ENCODE measurements around the gene ZHX3. TPM values are rescaled to one million over a fixed set of nuclear protein-coding genes. Genes with fewer than 3 reads are reported as not detected.

ZHX3 gene
- total and polyA plus RNA-seq, 2 donors (not counting 1 experiment from before 2014, with no cell fraction given), result 4.3 to 22.2 TPM

GRCh38 chr20:41204304-41205265 lies 112.9 kb downstream of the ZHX3 start:
- no peak overlapping the region for H3K27ac ChIP-seq (ENCODE audit: low read length in 2 of 2)
- DNase-seq, result no peak
- no peak overlapping the region for H2AFZ ChIP-seq (ENCODE audit: insufficient read depth, low read depth, low read length, poor library complexity, severe bottlenecking)
- no peak overlapping the region for H3K27ac Mint-ChIP-seq
- peaks cover 0 to 10% (median 0%) of the 10 kb centered on the region in 3 donors for H3K9me3 ChIP-seq (ENCODE audit: control extremely low read depth in 1 of 3, control insufficient read depth in 2 of 3, insufficient read depth in 1 of 3, low read length in 2 of 3)
- H3K27me3 ChIP-seq (replicated peaks in 1 of 4; ENCODE audit: control extremely low read depth in 1 of 4, control insufficient read depth in 3 of 4, insufficient read depth in 4 of 4, low read length in 3 of 4), result no peaks in the 10 kb centered on the region
- no peaks in the 10 kb centered on the region for H4K20me1 ChIP-seq (ENCODE audit: control insufficient read depth, insufficient read depth, low read length, poor library complexity, severe bottlenecking)
- no peaks in the 10 kb centered on the region for H3K4me1 Mint-ChIP-seq
- H3K79me2 ChIP-seq (ENCODE audit: control insufficient read depth, insufficient read depth, low read length), result no peaks in the 10 kb centered on the region
- no peak for ATAC-seq (ENCODE audit: low read depth)
- 96% methylated on average over 4 of the region's 8 CpGs for WGBS (ENCODE audit: insufficient coverage)
- intact Hi-C loops (cut with micrococcal nuclease), result no loop called here
- TF ChIP-seq CTCF (IDR thresholded peaks at IDR 0.05), result no peak
- TF ChIP-seq EZH2 (IDR thresholded peaks at IDR 0.05; ENCODE audit: borderline replicate concordance, insufficient read depth, low read depth, low read length, poor library complexity, severe bottlenecking), result no peak
- H3K4me2 ChIP-seq (replicated peaks; ENCODE audit: low read depth, low read length, poor library complexity, severe bottlenecking), result no peak overlapping the region
- H3K9ac ChIP-seq (ENCODE audit: low read length), result no peak overlapping the region
- H3K36me3 ChIP-seq (replicated peaks in 1 of 2; ENCODE audit: control extremely low read depth in 1 of 2, control insufficient read depth in 1 of 2, extremely low read depth in 1 of 2, insufficient read depth in 2 of 2, low read length in 1 of 2), result peaks cover 0 to 10% of the 10 kb centered on the region in 2 experiments
- POLR2A ChIA-PET, result no interaction called here
- no peak overlapping the region for H3K4me3 ChIP-seq (ENCODE audit: control extremely low read depth in 1 of 5, extremely low read depth in 1 of 5, insufficient read depth in 1 of 5, low read depth in 2 of 5, low read length in 4 of 5)
- CTCF ChIA-PET, result interaction anchor here (0.8 kb wide), 1 partner anchor 32 kb away, joined by 3 read pairs; no protein-coding TSS in a partner anchor
- no peaks in the 10 kb centered on the region for H3K9me3 Mint-ChIP-seq (ENCODE audit: insufficient read depth)
- no peaks in the 10 kb centered on the region for H3K4me1 ChIP-seq (ENCODE audit: control insufficient read depth in 2 of 2, insufficient read depth in 2 of 2, low read length in 2 of 2)
- no peak overlapping the region for H3K4me3 Mint-ChIP-seq
- no peaks in the 10 kb centered on the region for H3K27me3 Mint-ChIP-seq

GRCh38 chr20:41203660-41204059 lies 113.9 kb downstream of the ZHX3 start:
- H3K4me3 Mint-ChIP-seq, result no peak overlapping the region
- H3K4me1 Mint-ChIP-seq, result no peaks in the 10 kb centered on the region
- TF ChIP-seq CTCF (IDR thresholded peaks at IDR 0.05) (no peak), EZH2 (IDR thresholded peaks at IDR 0.05; ENCODE audit: borderline replicate concordance, insufficient read depth, low read depth, low read length, poor library complexity, severe bottlenecking) (no peak)
- Histone ChIP-seq H3K9ac (ENCODE audit: low read length) (no peak overlapping the region), H3K4me3 (ENCODE audit: control extremely low read depth in 1 of 5, extremely low read depth in 1 of 5, insufficient read depth in 1 of 5, low read depth in 2 of 5, low read length in 4 of 5) (no peak overlapping the region), H3K36me3 (replicated peaks in 1 of 2; ENCODE audit: control extremely low read depth in 1 of 2, control insufficient read depth in 1 of 2, extremely low read depth in 1 of 2, insufficient read depth in 2 of 2, low read length in 1 of 2) (peaks cover 0 to 10% of the 10 kb centered on the region in 2 experiments), H4K20me1 (ENCODE audit: control insufficient read depth, insufficient read depth, low read length, poor library complexity, severe bottlenecking) (no peaks in the 10 kb centered on the region), H3K9me3 (ENCODE audit: control extremely low read depth in 1 of 3, control insufficient read depth in 2 of 3, insufficient read depth in 1 of 3, low read length in 2 of 3) (peaks cover 0 to 13% (median 7%) of the 10 kb centered on the region in 3 donors), H3K27me3 (replicated peaks in 1 of 4; ENCODE audit: control extremely low read depth in 1 of 4, control insufficient read depth in 3 of 4, insufficient read depth in 4 of 4, low read length in 3 of 4) (no peaks in the 10 kb centered on the region), H3K27ac (ENCODE audit: low read length in 2 of 2) (no peak overlapping the region), H3K79me2 (ENCODE audit: control insufficient read depth, insufficient read depth, low read length) (no peaks in the 10 kb centered on the region), H2AFZ (ENCODE audit: insufficient read depth, low read depth, low read length, poor library complexity, severe bottlenecking) (no peak overlapping the region), H3K4me2 (replicated peaks; ENCODE audit: low read depth, low read length, poor library complexity, severe bottlenecking) (no peak overlapping the region), H3K4me1 (ENCODE audit: control insufficient read depth in 2 of 2, insufficient read depth in 2 of 2, low read length in 2 of 2) (no peaks in the 10 kb centered on the region)
- CTCF ChIA-PET, result interaction anchor here (0.8 kb wide), 1 partner anchor 31 kb away, joined by 3 read pairs; no protein-coding TSS in a partner anchor
- DNase-seq (no peak), ATAC-seq (ENCODE audit: low read depth) (no peak)
- peaks cover 3% of the 10 kb centered on the region for H3K9me3 Mint-ChIP-seq (ENCODE audit: insufficient read depth)
- H3K27ac Mint-ChIP-seq, result no peak overlapping the region
- intact Hi-C loops (cut with micrococcal nuclease), result no loop called here
- WGBS (ENCODE audit: insufficient coverage), result 95% methylated on average over 9 of the region's 9 CpGs
- POLR2A ChIA-PET, result no interaction called here
- H3K27me3 Mint-ChIP-seq, result no peaks in the 10 kb centered on the region

Data from B cell (primary cell).